ENCODE results near the gene NOTCH3.

The NOTCH3 gene

DNA sequence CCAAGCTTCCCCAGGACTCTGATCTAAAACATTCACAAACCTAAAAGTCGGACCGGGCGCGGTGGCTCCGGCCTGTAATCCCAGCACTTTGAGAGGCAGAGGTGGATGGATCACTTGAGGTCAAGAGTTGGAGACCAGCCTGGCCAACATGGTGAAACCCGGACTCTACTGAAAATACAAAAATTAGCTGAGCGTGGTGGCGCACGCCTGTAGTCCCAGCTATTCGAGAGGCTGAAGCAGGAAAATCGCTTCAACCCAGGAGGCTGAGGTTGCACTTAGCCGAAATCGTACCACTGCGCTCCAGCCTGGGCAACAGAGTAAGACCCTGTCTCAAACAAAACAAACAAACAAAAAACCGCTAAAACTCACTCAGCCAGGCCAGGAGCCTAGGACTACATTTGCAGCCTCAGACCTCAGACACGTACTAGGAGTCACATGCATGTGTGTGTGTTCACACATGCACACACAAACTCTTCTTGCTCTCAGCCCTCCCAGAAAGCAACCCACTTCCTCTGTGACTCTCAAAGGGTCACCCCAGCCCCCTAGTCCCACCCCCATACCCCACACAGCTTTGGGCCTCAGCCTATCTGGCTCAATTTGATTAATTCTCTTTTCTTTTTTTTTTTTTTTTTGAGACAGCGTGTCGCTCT lies 704 bp upstream of the NOTCH3 start:
- no peak for DNase-seq (ENCODE audit: extremely low read depth, low read depth)
- TF ChIP-seq, protein P1, sequence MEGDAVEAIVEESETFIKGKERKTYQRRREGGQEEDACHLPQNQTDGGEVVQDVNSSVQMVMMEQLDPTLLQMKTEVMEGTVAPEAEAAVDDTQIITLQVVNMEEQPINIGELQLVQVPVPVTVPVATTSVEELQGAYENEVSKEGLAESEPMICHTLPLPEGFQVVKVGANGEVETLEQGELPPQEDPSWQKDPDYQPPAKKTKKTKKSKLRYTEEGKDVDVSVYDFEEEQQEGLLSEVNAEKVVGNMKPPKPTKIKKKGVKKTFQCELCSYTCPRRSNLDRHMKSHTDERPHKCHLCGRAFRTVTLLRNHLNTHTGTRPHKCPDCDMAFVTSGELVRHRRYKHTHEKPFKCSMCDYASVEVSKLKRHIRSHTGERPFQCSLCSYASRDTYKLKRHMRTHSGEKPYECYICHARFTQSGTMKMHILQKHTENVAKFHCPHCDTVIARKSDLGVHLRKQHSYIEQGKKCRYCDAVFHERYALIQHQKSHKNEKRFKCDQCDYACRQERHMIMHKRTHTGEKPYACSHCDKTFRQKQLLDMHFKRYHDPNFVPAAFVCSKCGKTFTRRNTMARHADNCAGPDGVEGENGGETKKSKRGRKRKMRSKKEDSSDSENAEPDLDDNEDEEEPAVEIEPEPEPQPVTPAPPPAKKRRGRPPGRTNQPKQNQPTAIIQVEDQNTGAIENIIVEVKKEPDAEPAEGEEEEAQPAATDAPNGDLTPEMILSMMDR (IDR thresholded peaks at IDR 0.05; ENCODE audit: low read depth, low read length): no peak

DNA sequence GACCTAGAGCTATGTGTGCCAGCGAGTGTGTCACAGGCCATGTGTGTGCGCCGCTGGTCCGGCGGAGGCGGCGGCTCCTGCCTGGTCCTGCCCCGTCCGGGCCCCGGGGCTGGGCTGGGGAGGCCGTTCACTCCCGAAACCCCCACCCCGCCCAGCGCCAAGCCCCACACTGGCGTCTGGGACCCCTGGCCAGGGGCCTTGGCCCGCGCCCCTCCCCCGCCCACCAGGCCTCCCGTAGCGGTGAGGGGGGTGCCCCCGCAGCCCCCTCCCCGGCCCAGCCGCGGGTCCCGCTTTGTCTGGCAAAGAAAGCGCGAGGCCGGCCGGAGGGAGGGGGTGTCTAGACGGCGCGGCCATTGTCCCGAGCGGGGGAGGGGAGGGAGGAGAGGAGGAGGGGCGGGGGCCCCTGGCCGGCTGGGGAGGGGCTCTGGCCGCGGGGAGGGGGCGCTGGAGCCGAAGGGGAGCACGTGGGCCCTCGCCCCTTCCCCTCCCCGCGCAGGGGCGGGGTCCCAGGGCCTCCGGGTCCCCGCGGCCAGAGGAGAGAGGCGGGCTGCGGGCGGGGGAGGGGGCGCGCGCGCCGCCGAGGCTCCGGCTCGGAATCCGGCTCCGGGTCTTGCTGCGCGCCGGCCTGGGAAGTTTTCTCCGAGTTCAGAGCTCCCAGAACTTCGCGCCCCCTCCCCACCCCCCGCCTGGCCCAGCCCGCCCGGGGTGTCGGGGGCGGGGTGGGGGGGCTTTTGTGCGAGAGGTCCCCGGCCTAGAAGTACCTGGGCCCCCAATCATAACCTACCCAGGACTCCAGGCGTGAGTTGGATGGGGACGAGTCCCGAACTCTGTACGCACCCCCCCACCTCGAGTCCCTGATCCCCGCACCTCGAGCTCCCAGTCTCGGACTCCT lies 888 bp downstream of the NOTCH3 start:
- no peak for DNase-seq (ENCODE audit: extremely low read depth, low read depth)
- TF ChIP-seq, protein P1 (IDR thresholded peaks at IDR 0.05; ENCODE audit: low read depth, low read length): no peak

DNA sequence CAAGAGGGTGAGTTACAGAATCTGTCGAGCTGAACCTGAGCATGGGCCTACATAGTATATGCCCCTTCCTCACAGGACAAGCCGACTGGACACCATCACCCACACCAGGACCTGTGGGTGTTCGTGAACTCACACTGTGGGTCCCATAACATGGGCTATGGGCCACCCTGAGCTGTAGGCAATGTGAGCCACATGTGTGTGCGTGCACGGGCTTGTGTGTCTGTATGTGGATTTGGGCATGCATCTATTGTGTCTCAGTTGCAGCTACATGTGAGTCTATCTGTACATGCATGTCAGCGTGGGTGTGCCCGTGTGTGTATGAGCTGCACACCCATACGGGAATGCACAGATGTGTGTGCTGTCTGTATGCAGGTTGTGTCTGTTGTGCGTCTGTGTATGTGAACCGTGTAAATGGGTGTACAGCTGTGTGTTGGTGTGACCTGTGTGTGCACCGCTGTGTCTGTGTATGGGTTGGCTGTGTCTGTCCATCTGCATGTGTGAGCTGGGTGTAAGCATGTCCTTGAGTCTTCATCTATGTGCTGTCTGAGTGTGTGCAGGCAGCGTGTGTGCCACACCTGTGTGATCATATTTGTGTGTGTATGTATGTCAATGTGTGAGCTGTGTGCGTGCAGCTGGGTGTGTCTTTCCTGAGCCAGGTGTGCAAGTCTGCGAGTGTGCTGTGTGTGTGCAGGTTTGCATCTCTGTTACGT lies 1.7 kb downstream of the NOTCH3 start:
- DNase-seq (ENCODE audit: extremely low read depth, low read depth): no peak
- TF ChIP-seq, protein P1 (IDR thresholded peaks at IDR 0.05; ENCODE audit: low read depth, low read length): no peak

DNA sequence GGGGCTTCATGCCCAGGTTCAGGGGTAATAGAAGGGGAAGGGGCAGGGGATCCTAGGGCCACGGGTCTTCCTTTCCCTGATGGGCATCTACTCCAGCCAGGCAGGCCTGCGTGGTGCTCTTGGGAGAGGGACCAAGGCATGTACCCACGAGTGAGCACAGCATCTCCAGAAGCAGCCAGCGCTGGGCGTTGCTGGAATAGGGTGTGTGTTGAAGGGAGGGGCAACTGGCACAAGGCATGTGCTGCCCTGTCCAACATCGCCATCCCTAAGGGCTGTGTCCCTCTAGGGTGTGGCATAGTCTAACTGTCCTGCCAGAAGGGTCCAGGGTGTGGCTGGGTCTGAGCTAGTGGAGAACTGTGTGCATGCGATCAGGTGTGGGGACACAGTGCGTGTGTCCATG lies 2.9 kb downstream of the NOTCH3 start:
- TF ChIP-seq, protein P1 (IDR thresholded peaks at IDR 0.05; ENCODE audit: low read depth, low read length): no peak
- no peak for DNase-seq (ENCODE audit: extremely low read depth, low read depth)

DNA sequence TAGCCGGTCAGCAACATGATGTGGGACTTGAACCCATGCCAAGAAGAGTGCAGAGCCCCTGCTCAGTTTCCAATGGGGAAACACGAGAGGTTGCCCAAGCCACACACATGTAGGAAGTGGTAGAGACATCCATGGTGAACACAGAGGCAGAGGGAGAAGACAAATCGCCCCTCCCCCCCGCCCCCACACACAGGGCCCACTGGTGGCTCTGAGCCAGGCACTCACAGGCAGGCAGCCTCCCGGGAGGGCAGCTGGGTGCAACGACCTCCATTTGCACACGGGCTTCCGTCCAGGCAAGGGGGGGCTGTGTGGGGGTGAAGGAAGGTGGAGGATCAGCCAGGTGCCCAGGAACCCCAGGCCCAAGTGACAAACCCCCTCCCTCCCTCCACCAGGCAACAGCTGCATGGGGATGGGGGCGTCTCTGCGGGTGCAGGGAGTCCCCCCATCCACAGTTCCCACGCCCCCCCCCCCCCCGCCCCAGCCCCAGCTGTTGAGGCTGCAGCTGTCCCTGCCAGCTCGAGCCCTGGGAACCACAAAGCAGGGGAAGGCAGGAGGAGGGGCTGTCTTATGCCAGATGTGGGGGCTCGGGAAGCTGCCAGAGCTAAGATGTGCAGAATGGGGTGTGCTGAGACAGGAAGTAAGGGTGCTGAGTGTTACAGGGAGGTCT lies 3.4 kb downstream of the NOTCH3 start:
- DNase-seq (ENCODE audit: extremely low read depth, low read depth): no peak
- TF ChIP-seq, protein P1 (IDR thresholded peaks at IDR 0.05; ENCODE audit: low read depth, low read length): no peak

DNA sequence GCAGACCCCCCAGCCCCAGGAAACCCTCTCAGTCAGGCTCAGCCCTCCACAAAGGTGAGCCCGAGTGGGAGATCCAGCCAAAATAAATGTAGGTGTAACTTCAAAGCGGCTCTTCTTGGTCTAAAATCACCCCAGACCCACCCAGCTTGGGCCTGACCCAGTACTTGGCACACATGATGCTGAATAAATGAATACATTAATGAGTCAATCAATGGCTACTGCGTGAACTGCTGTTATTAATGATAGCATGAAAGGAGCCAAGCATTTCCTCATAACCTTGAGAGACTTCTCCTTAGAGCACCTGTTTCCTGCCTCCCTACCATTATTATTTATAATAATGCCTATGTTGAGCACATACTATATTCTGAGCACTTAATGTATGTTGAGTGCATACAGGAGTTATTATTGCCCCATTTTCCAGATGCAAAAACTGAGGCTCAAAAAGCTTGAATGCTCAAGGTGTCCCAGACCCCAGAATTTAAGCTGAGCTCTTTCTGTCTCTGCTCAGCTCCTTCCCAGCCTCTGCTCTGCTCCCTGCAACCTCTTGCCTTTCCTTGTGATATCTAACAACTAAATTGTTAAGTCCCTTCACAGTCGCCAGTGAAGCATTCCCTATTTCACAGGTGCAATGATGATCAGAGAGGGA lies 4.3 kb downstream of the NOTCH3 start:
- TF ChIP-seq, protein P1 (IDR thresholded peaks at IDR 0.05; ENCODE audit: low read depth, low read length): no peak

More for the DNA sequence above, 4.3 kb downstream of the NOTCH3 start:
- DNase-seq (ENCODE audit: extremely low read depth, low read depth): no peak
